Erythroblast (primary cell): ENCODE data around the gene FBXO41.
A peak's percentile ranks its signal among the peaks of the same experiment; 100 is the strongest.

Experiments used
- DNase-seq, 2 experiments: peaks; one replicate each; lab custom pipeline; 2025; lab: John Stamatoyannopoulos, UW
- GATA1 ChIP-seq: IDR thresholded peaks from 2 replicates; pipeline ENCODE4 v1.6.1; 2011; ENCODE audit warnings: low read depth, mild to moderate bottlenecking, control low read depth, low read length, moderate library complexity
- POLR2A ChIP-seq: IDR thresholded peaks from 2 replicates; pipeline ENCODE4 v1.6.1; 2011; ENCODE audit warnings: mild to moderate bottlenecking, low read length

FBXO41 gene

GRCh38 chr2:73262108-73262651 is 22.1 kb downstream of the FBXO41 start:
- no peak for DNase-seq
- no peak for TF ChIP-seq POLR2A
- no peak for TF ChIP-seq GATA1

GRCh38 chr2:73260338-73260984 is 23.8 kb downstream of the FBXO41 start:
- no peak for TF ChIP-seq POLR2A
- TF ChIP-seq GATA1, result no peak

GRCh38 chr2:73259704-73260337 is 24.5 kb downstream of the FBXO41 start:
- TF ChIP-seq POLR2A (no peak), GATA1 (no peak)
- DNase-seq, result no peak

More at GRCh38 chr2:73260338-73260984, 23.8 kb downstream of the FBXO41 start:
- peak; percentile 63 to 67 for DNase-seq

- no peak for DNase-seq
- TF ChIP-seq POLR2A (no peak), GATA1 (no peak)
These were observed 25.0 kb downstream of the FBXO41 start for GRCh38 chr2:73259276-73259675.

- DNase-seq, result no peak
- TF ChIP-seq POLR2A (no peak), GATA1 (no peak)
These were observed 25.4 kb downstream of the FBXO41 start for GRCh38 chr2:73258913-73259215.

- no peak for DNase-seq
- TF ChIP-seq POLR2A (no peak), GATA1 (no peak)
These were observed 25.9 kb downstream of the FBXO41 start for GRCh38 chr2:73258186-73258912.

- peak; percentile 16 to 33 for DNase-seq
- TF ChIP-seq GATA1 (no peak), POLR2A (no peak)
These were observed 26.7 kb downstream of the FBXO41 start for GRCh38 chr2:73257425-73258125.

GRCh38 chr2:73257021-73257420 is 27.3 kb downstream of the FBXO41 start:
- no peak for DNase-seq
- TF ChIP-seq POLR2A (no peak), GATA1 (no peak)

GRCh38 chr2:73256618-73256922 is 27.7 kb downstream of the FBXO41 start:
- TF ChIP-seq POLR2A (no peak), GATA1 (no peak)
- DNase-seq, result no peak

GRCh38 chr2:73255907-73256617 is 28.2 kb downstream of the FBXO41 start:
- no peak for DNase-seq
- no peak for TF ChIP-seq GATA1
- TF ChIP-seq POLR2A, result no peak

- DNase-seq, result no peak
- TF ChIP-seq POLR2A (no peak), GATA1 (no peak)
These were observed 29.2 kb downstream of the FBXO41 start for GRCh38 chr2:73255007-73255644.

- no peak for DNase-seq
- no peak for TF ChIP-seq GATA1
- TF ChIP-seq POLR2A, result no peak
These were observed 29.8 kb downstream of the FBXO41 start for GRCh38 chr2:73254343-73255006.

GRCh38 chr2:73253901-73254300 is 30.4 kb downstream of the FBXO41 start:
- no peak for DNase-seq
- no peak for TF ChIP-seq POLR2A
- TF ChIP-seq GATA1, result no peak
